B cell (primary cell): ENCODE data around the gene GPER1. TPM values are rescaled to one million over a fixed set of nuclear protein-coding genes. Genes with fewer than 3 reads are reported as not detected.

Experiments used
- ATAC-seq: fragments of 200-7000 bp; cut with Tn5 transposase; one replicate; pipeline ENCODE4 v1.10.0; 2021; ENCODE audit warnings: low read depth, mild to moderate bottlenecking, moderate number of reproducible peaks, moderate library complexity
- CTCF ChIA-PET: fragments of 350-600 bp; sonication (Branson Sonifier 250); formaldehyde crosslinking; loops from one replicate; lab custom pipeline; 2021; ENCODE audit warnings: antibody characterized with exemption, inconsistent platforms; lab: Charles Lee
- POLR2A ChIA-PET: fragments of 350-600 bp; sonication (Branson Sonifier 250); formaldehyde crosslinking; loops from one replicate; lab custom pipeline; 2021; ENCODE audit warnings: antibody characterized with exemption; lab: Charles Lee
- DNase-seq: peaks from one replicate; pipeline ENCODE4 v3.0.0; 2013
- H2AFZ ChIP-seq: 2 replicates; pipeline ENCODE4 v1.6.1; 2012; ENCODE audit warnings: mild to moderate bottlenecking, low read depth, low read length; ENCODE audit not compliant: insufficient read depth, poor library complexity, severe bottlenecking
- H3K27ac ChIP-seq, 2 donors: 1 replicate in 1 of 2; 2 replicates in 1 of 2; pipeline ENCODE4 v1.5.1; 2012 to 2013; ENCODE audit warnings: low read length in 2 of 2, mild to moderate bottlenecking in 2 of 2, moderate library complexity in 1 of 2
- H3K27me3 ChIP-seq, 4 experiments: fragments of 200-600 bp in 1 of 4; sonication (generic) in 1 of 4; replicated peaks in 1 of 4; 1 replicate in 2 of 4; 2 replicates in 2 of 4; pipeline versions ENCODE4 v1.6.1 to v1.7.0; 2013 to 2016; ENCODE audit warnings: low read length in 3 of 4, mild to moderate bottlenecking in 2 of 4, mixed read lengths in 1 of 4, moderate library complexity in 1 of 4; ENCODE audit not compliant: insufficient read depth in 4 of 4, control insufficient read depth in 3 of 4; ENCODE audit errors: control extremely low read depth in 1 of 4
- H3K36me3 ChIP-seq, 2 experiments: replicated peaks in 1 of 2; 1 replicate in 1 of 2; 2 replicates in 1 of 2; pipeline versions ENCODE4 v1.6.1 to v1.7.1; 2013; ENCODE audit warnings: low read length in 1 of 2; ENCODE audit not compliant: insufficient read depth in 2 of 2, control insufficient read depth in 1 of 2; ENCODE audit errors: control extremely low read depth in 1 of 2, extremely low read depth in 1 of 2
- H3K4me1 ChIP-seq, 2 donors: fragments of 200-600 bp in 1 of 2; sonication (generic) in 1 of 2; 1 replicate in 1 of 2; 2 replicates in 1 of 2; pipeline versions ENCODE4 v1.5.1 to v1.6.1; 2013 to 2017; ENCODE audit warnings: low read length in 2 of 2; ENCODE audit not compliant: control insufficient read depth in 2 of 2, insufficient read depth in 2 of 2
- H3K4me2 ChIP-seq: replicated peaks from 2 replicates; pipeline ENCODE3; 2012; ENCODE audit warnings: mild to moderate bottlenecking, low read depth, low read length; ENCODE audit not compliant: poor library complexity, severe bottlenecking
- H3K4me3 ChIP-seq, 5 experiments: fragments of 200-600 bp in 1 of 5; sonication (generic) in 1 of 5; 1 replicate in 3 of 5; 2 replicates in 2 of 5; pipeline versions ENCODE4 v1.5.1 to v1.7.0; 2011 to 2016; ENCODE audit warnings: low read length in 4 of 5, mild to moderate bottlenecking in 4 of 5, low read depth in 2 of 5, control low read depth in 1 of 5, moderate library complexity in 1 of 5; ENCODE audit not compliant: insufficient read depth in 1 of 5; ENCODE audit errors: control extremely low read depth in 1 of 5, extremely low read depth in 1 of 5
- H3K79me2 ChIP-seq: fragments of 200-600 bp; sonication (generic); one replicate; pipeline ENCODE4 v1.6.0; 2016; ENCODE audit warnings: low read length; ENCODE audit not compliant: control insufficient read depth, insufficient read depth
- H3K9ac ChIP-seq: fragments of 200-600 bp; sonication (generic); 2 replicates; pipeline ENCODE4 v1.6.1; 2017; ENCODE audit warnings: mild to moderate bottlenecking, low read length, moderate library complexity
- H3K9me3 ChIP-seq, 3 donors: one replicate each; pipeline versions ENCODE4 v1.6.1 to v1.7.1; 2013; ENCODE audit warnings: low read length in 2 of 3; ENCODE audit not compliant: control insufficient read depth in 2 of 3, insufficient read depth in 1 of 3; ENCODE audit errors: control extremely low read depth in 1 of 3
- H4K20me1 ChIP-seq: 2 replicates; pipeline ENCODE4 v1.6.0; 2012; ENCODE audit warnings: mild to moderate bottlenecking, low read length; ENCODE audit not compliant: insufficient read depth, control insufficient read depth, poor library complexity, severe bottlenecking
- H3K27ac Mint-ChIP-seq: one replicate; pipeline ENCODE4 v1.8.0; 2021; ENCODE audit warnings: mixed read lengths
- H3K27me3 Mint-ChIP-seq: one replicate; pipeline ENCODE4 v1.8.0; 2021; ENCODE audit warnings: mixed read lengths
- H3K4me1 Mint-ChIP-seq: one replicate; pipeline ENCODE4 v1.8.0; 2021; ENCODE audit warnings: mixed read lengths
- H3K4me3 Mint-ChIP-seq: one replicate; pipeline ENCODE4 v1.8.0; 2021; ENCODE audit warnings: mixed read lengths
- H3K9me3 Mint-ChIP-seq: one replicate; pipeline ENCODE4 v1.8.0; 2022; ENCODE audit warnings: mixed read lengths; ENCODE audit not compliant: insufficient read depth
- CTCF ChIP-seq: fragments of 200-600 bp; IDR thresholded peaks from one replicate; pipeline ENCODE4 v1.8.0; 2022; ENCODE audit warnings: antibody characterized with exemption, mild to moderate bottlenecking
- WGBS: methylation state at CpG from one replicate; pipeline ENCODE4 v1.1.5; 2013; ENCODE audit warnings: missing lambda C conversion rate; ENCODE audit not compliant: insufficient coverage; 5-methylcytosine and 5-hydroxymethylcytosine counted together
- intact Hi-C: fragments of 100-400 bp; cut with micrococcal nuclease; formaldehyde crosslinking; loops from one replicate; pipeline ENCODE4 v1.10.0; 2022
- polyA plus RNA-seq: library from polyadenylated mRNA; depleted of rRNA; stranded (reverse); fragments of >200 nt; gene quantifications from 2 replicates; pipeline ENCODE4 v1.2.3, GENCODE V29; 2012
- total RNA-seq, 2 donors: library from RNA; stranded (reverse); fragments of 120-200 nt in 1 of 2; gene quantifications; 1 replicate in 1 of 2; 2 replicates in 1 of 2; pipeline versions ENCODE4 v1.2.3 to v1.2.4, GENCODE V29; 2013 to 2022

Gene GPER1
- total and polyA plus RNA-seq, 2 donors (not counting 1 experiment from before 2014, with no cell fraction given): 3.2 to 21.3 TPM

- H3K79me2 ChIP-seq: peaks cover 3% of the 10 kb centered on the region
- intact Hi-C loops: loop anchor here (10.0 kb wide), 1 partner anchor 146 kb away; no protein-coding TSS in a partner anchor
- DNase-seq: no peak
- POLR2A ChIA-PET: interaction anchor here (0.6 to 1.2 kb wide), 2 partner anchors 37 to 80 kb away, joined by 3 to 7 read pairs; no protein-coding TSS in a partner anchor
- no peak for ATAC-seq
- TF ChIP-seq CTCF: no peak
- Mint-ChIP-seq H3K4me1 (peaks cover 59% of the 10 kb centered on the region), H3K27me3 (peaks cover 25% of the 10 kb centered on the region), H3K27ac (no peak overlapping the region), H3K9me3 (no peaks in the 10 kb centered on the region), H3K4me3 (peak overlapping the region; percentile 68)
- H3K9ac ChIP-seq: no peak overlapping the region
- peaks cover 41 to 53% of the 10 kb centered on the region in 2 donors for H3K4me1 ChIP-seq
- H2AFZ ChIP-seq: no peak overlapping the region
- H3K27me3 ChIP-seq: peaks cover 0 to 50% (median 19%) of the 10 kb centered on the region in 4 experiments
- H3K36me3 ChIP-seq: no peaks in the 10 kb centered on the region
- 98% methylated on average over 5 of the region's 9 CpGs for WGBS
- CTCF ChIA-PET: interaction anchor here (0.7 to 16.5 kb wide), 7 partner anchors 9 to 65 kb away, joined by 3 to 496 read pairs (median 6); no protein-coding TSS in a partner anchor
- H3K4me2 ChIP-seq: peak overlapping the region; percentile 75
- no peak overlapping the region for H3K27ac ChIP-seq
- H3K9me3 ChIP-seq: peaks cover 0 to 20% (median 0%) of the 10 kb centered on the region in 3 donors
- no peak overlapping the region for H3K4me3 ChIP-seq
- H4K20me1 ChIP-seq: peaks cover 45% of the 10 kb centered on the region
These were observed 26.7 kb upstream of the GPER1 start for GRCh38 chr7:1061180-1061579.
